ENCODE results near the gene CDK14. TPM values are rescaled to one million over a fixed set of nuclear protein-coding genes. Genes with fewer than 3 reads are reported as not detected.

The CDK14 gene
- total and polyA plus RNA-seq, 2 of the 8 experiments (the other 6 are each of a cell fraction or from before 2014, with no cell fraction given): 5.5 to 47.3 TPM

- Histone ChIP-seq H3K27me3 (replicated peaks in 1 of 4; ENCODE audit: control insufficient read depth in 3 of 4, extremely low read depth in 1 of 4, insufficient read depth in 3 of 4, low read length in 3 of 4) (peaks cover 0 to 2% (median 0%) of the 10 kb centered on the region in 4 experiments; a peak in 1 of 7 replicates), H3K23ac (ENCODE audit: insufficient read length) (no peak overlapping the region), H4K5ac (ENCODE audit: insufficient read length, low read depth, low read length) (no peak overlapping the region), H3K79me2 (ENCODE audit: control insufficient read depth in 1 of 2, insufficient read depth in 2 of 2, low read length in 2 of 2) (no peaks in the 10 kb centered on the region), H2AK5ac (ENCODE audit: low read depth, low read length) (no peak overlapping the region), H2BK12ac (ENCODE audit: low read depth, low read length) (no peak overlapping the region), H4K20me1 (replicated peaks in 1 of 2; ENCODE audit: control insufficient read depth in 1 of 2, insufficient read depth in 2 of 2, low read length in 2 of 2) (no peaks in the 10 kb centered on the region), H3K79me1 (ENCODE audit: low read depth, low read length) (no peaks in the 10 kb centered on the region), H2AFZ (ENCODE audit: low read length) (no peak overlapping the region), H3K23me2 (ENCODE audit: low read depth, low read length) (no peaks in the 10 kb centered on the region), H3K56ac (replicated peaks; ENCODE audit: insufficient read length, low read depth, low read length) (no peak overlapping the region), H2BK5ac (ENCODE audit: low read depth, low read length) (no peak overlapping the region), H4K8ac (ENCODE audit: extremely low read depth, insufficient read depth, low read length) (no peak overlapping the region), H2BK15ac (ENCODE audit: low read length) (no peak overlapping the region), H3K14ac (ENCODE audit: insufficient read length) (no peak overlapping the region), H3K4ac (replicated peaks; ENCODE audit: insufficient read length, low read depth, low read length) (no peak overlapping the region), H3K4me1 (replicated peaks in 1 of 4; ENCODE audit: control insufficient read depth in 3 of 4, insufficient read depth in 4 of 4, low read length in 3 of 4) (no peaks in the 10 kb centered on the region), H3K27ac (ENCODE audit: low read depth, low read length) (no peak overlapping the region), H3K9ac (replicated peaks in 1 of 4; ENCODE audit: extremely low read depth in 1 of 4, low read depth in 3 of 4, low read length in 3 of 4) (no peak overlapping the region), H3K4me2 (ENCODE audit: insufficient read depth in 1 of 2, low read depth in 2 of 2, low read length in 2 of 2) (no peak overlapping the region), H3K4me3 (ENCODE audit: extremely low read depth in 1 of 4, insufficient read depth in 2 of 4, low read depth in 3 of 4, low read length in 4 of 4) (no peak overlapping the region), H2BK120ac (replicated peaks; ENCODE audit: low read depth, low read length) (no peak overlapping the region), H4K91ac (replicated peaks; ENCODE audit: insufficient read length, low read length) (no peak overlapping the region), H3K9me3 (ENCODE audit: insufficient read depth in 2 of 2, low read depth in 1 of 2, low read length in 1 of 2) (no peaks in the 10 kb centered on the region), H3K36me3 (ENCODE audit: control insufficient read depth in 2 of 4, insufficient read depth in 4 of 4, low read length in 3 of 4) (no peaks in the 10 kb centered on the region), H3K18ac (ENCODE audit: extremely low read depth, low read length) (no peak overlapping the region), H2BK20ac (ENCODE audit: low read length) (no peak overlapping the region)
- 81% methylated on average over 4 of the region's 4 CpGs; no CpG with 5 or more reads in 1 of the 2 experiments for WGBS, 2 experiments (ENCODE audit: extremely low coverage in 1 of 2, insufficient coverage in 1 of 2, insufficient read length in 1 of 2, insufficient replicate concordance in 2 of 2, low coverage in 1 of 2, low lambda C conversion rate in 2 of 2, missing lambda C conversion rate in 1 of 2)
- TF ChIP-seq CHD1 (IDR thresholded peaks at IDR 0.05; ENCODE audit: low read depth, low read length) (no peak), SP2 (IDR thresholded peaks at IDR 0.05; ENCODE audit: low read length) (no peak), EZH2 (IDR thresholded peaks at IDR 0.05; ENCODE audit: low read depth, low read length, severe bottlenecking) (no peak), POLR2AphosphoS5 (IDR thresholded peaks at IDR 0.05; ENCODE audit: low read depth, low read length) (no peak), RAD21 (IDR thresholded peaks at IDR 0.05 in 1 of 2, conservative IDR thresholded peaks at IDR 0.05 in 1 of 2; ENCODE audit: low read depth in 2 of 2, low read length in 2 of 2) (no peak), TAF1 (IDR thresholded peaks at IDR 0.05; ENCODE audit: low read depth, low read length) (no peak), SUZ12 (IDR thresholded peaks at IDR 0.05; ENCODE audit: low read length) (no peak), RNF2 (IDR thresholded peaks at IDR 0.05; ENCODE audit: borderline replicate concordance, low read depth, low read length, missing control alignments, poor library complexity, severe bottlenecking) (no peak)
- CTCF ChIA-PET (ENCODE audit: partially characterized antibody): interaction anchor here (0.6 to 1.2 kb wide), 4 partner anchors 133 to 742 kb away, joined by 3 to 4 read pairs (median 3); no protein-coding TSS in a partner anchor
- POLR2A ChIA-PET (ENCODE audit: partially characterized antibody): no interaction called here
- no peak for FAIRE-seq
- DNase-seq (ENCODE audit: low read depth in 1 of 2, low spot score in 2 of 2): no peak
Observed at GRCh38 chr7:91085175-91085574, 489.1 kb downstream of the CDK14 start.
